GM12873 (cell line): ENCODE data around the gene MTMR2.

Experiments
- TF ChIP-seq, protein P1 (sequence below): IDR thresholded peaks from 2 replicates; pipeline ENCODE4 v1.5.1; 2012; ENCODE audit warnings: low read depth, mild to moderate bottlenecking, moderate library complexity, low read length, control low read depth; ENCODE audit not compliant: insufficient read depth; ENCODE audit errors: missing control alignments

Gene MTMR2

GRCh38 chr11:95892892-95893570 is 30.9 kb downstream of the MTMR2 start:
- TF ChIP-seq, protein P1, sequence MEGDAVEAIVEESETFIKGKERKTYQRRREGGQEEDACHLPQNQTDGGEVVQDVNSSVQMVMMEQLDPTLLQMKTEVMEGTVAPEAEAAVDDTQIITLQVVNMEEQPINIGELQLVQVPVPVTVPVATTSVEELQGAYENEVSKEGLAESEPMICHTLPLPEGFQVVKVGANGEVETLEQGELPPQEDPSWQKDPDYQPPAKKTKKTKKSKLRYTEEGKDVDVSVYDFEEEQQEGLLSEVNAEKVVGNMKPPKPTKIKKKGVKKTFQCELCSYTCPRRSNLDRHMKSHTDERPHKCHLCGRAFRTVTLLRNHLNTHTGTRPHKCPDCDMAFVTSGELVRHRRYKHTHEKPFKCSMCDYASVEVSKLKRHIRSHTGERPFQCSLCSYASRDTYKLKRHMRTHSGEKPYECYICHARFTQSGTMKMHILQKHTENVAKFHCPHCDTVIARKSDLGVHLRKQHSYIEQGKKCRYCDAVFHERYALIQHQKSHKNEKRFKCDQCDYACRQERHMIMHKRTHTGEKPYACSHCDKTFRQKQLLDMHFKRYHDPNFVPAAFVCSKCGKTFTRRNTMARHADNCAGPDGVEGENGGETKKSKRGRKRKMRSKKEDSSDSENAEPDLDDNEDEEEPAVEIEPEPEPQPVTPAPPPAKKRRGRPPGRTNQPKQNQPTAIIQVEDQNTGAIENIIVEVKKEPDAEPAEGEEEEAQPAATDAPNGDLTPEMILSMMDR, result no peak

- TF ChIP-seq, protein P1, result no peak
These were observed 31.4 kb downstream of the MTMR2 start for GRCh38 chr11:95892492-95892891.

GRCh38 chr11:95891423-95892170 is 32.3 kb downstream of the MTMR2 start:
- TF ChIP-seq, protein P1, result no peak

GRCh38 chr11:95888852-95889251 is 35.1 kb downstream of the MTMR2 start:
- TF ChIP-seq, protein P1, result no peak

GRCh38 chr11:95888439-95888838 is 35.5 kb downstream of the MTMR2 start:
- TF ChIP-seq, protein P1, result no peak

GRCh38 chr11:95886462-95886861 is 37.4 kb downstream of the MTMR2 start:
- TF ChIP-seq, protein P1, result no peak

GRCh38 chr11:95884802-95885201 is 39.1 kb downstream of the MTMR2 start:
- TF ChIP-seq, protein P1, result no peak
